Measurements from ENCODE around the gene MITF.

GRCh38 chr3:69815970-69816369 lies 76.7 kb downstream of the MITF start:
- TF ChIP-seq, protein P1, sequence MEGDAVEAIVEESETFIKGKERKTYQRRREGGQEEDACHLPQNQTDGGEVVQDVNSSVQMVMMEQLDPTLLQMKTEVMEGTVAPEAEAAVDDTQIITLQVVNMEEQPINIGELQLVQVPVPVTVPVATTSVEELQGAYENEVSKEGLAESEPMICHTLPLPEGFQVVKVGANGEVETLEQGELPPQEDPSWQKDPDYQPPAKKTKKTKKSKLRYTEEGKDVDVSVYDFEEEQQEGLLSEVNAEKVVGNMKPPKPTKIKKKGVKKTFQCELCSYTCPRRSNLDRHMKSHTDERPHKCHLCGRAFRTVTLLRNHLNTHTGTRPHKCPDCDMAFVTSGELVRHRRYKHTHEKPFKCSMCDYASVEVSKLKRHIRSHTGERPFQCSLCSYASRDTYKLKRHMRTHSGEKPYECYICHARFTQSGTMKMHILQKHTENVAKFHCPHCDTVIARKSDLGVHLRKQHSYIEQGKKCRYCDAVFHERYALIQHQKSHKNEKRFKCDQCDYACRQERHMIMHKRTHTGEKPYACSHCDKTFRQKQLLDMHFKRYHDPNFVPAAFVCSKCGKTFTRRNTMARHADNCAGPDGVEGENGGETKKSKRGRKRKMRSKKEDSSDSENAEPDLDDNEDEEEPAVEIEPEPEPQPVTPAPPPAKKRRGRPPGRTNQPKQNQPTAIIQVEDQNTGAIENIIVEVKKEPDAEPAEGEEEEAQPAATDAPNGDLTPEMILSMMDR (IDR thresholded peaks at IDR 0.05), result no peak
- no peak for TF ChIP-seq POLR2A (IDR thresholded peaks at IDR 0.05)
